GM23338 (cell line): Measurements from ENCODE around the gene SMTNL2. TPM values are rescaled to one million over a fixed set of nuclear protein-coding genes. Genes with fewer than 3 reads are reported as not detected.

ENCODE experiments used
- ATAC-seq: fragments of 200-7000 bp; cut with Tn5 transposase; 3 replicates; pipeline ENCODE4 v1.9.1; 2020
- DNase-seq: peaks from one replicate; pipeline ENCODE4 v3.0.0-alpha.2; 2015; ENCODE audit warnings: low spot score
- H2AFZ ChIP-seq: fragments of 200-600 bp; sonication (generic); 2 replicates; pipeline ENCODE4 v1.8.0; 2016; ENCODE audit warnings: antibody characterized with exemption, mild to moderate bottlenecking, moderate library complexity
- H3F3A ChIP-seq: fragments of 200-600 bp; sonication (generic); replicated peaks from 2 replicates; pipeline ENCODE4 v1.8.0; 2017; ENCODE audit warnings: antibody characterized with exemption, mixed run types, low read depth
- H3K27ac ChIP-seq: fragments of 200-600 bp; sonication (generic); 2 replicates; pipeline ENCODE4 v1.6.1; 2016; ENCODE audit warnings: low read depth
- H3K27me3 ChIP-seq: fragments of 200-600 bp; sonication (generic); 2 replicates; pipeline ENCODE4 v1.8.0; 2016; ENCODE audit warnings: mild to moderate bottlenecking, mixed run types, moderate library complexity; ENCODE audit not compliant: insufficient read depth
- H3K36me3 ChIP-seq: fragments of 200-600 bp; sonication (generic); 2 replicates; pipeline ENCODE4 v1.8.0; 2016; ENCODE audit warnings: mild to moderate bottlenecking; ENCODE audit not compliant: insufficient read depth
- H3K4me1 ChIP-seq: fragments of 200-600 bp; sonication (generic); 2 replicates; pipeline ENCODE4 v1.8.0; 2016; ENCODE audit warnings: mild to moderate bottlenecking, moderate library complexity; ENCODE audit not compliant: insufficient read depth
- H3K4me2 ChIP-seq: fragments of 200-600 bp; sonication (generic); 2 replicates; pipeline ENCODE4 v1.7.1; 2017; ENCODE audit warnings: mixed run types
- H3K4me3 ChIP-seq: fragments of 200-600 bp; sonication (generic); 2 replicates; pipeline ENCODE4 v1.6.1; 2016; ENCODE audit warnings: mixed run types
- H3K79me2 ChIP-seq: fragments of 200-600 bp; sonication (generic); replicated peaks from 2 replicates; pipeline ENCODE4 v1.8.0; 2017; ENCODE audit warnings: mild to moderate bottlenecking; ENCODE audit not compliant: insufficient read depth
- H3K9me2 ChIP-seq: fragments of 200-600 bp; sonication (generic); 2 replicates; pipeline ENCODE4 v1.8.0; 2017; ENCODE audit not compliant: insufficient read depth
- H4K20me1 ChIP-seq: fragments of 200-600 bp; sonication (generic); replicated peaks from 2 replicates; pipeline ENCODE4 v1.8.0; 2017; ENCODE audit warnings: mild to moderate bottlenecking; ENCODE audit not compliant: insufficient read depth
- H3K27ac Mint-ChIP-seq: 2 replicates; pipeline ENCODE4 v1.8.0; 2020; ENCODE audit warnings: inconsistent platforms, mild to moderate bottlenecking, moderate library complexity, mixed read lengths
- H3K27me3 Mint-ChIP-seq: 3 replicates; pipeline ENCODE4 v1.8.0; 2022; ENCODE audit warnings: low read depth, mild to moderate bottlenecking, moderate library complexity, mixed read lengths, inconsistent platforms; ENCODE audit not compliant: insufficient read depth, poor library complexity
- H3K36me3 Mint-ChIP-seq: 3 replicates; pipeline ENCODE4 v1.8.0; 2021; ENCODE audit warnings: low read depth, mild to moderate bottlenecking, inconsistent platforms, moderate library complexity, mixed read lengths
- H3K4me1 Mint-ChIP-seq: 3 replicates; pipeline ENCODE4 v1.8.0; 2020; ENCODE audit warnings: mild to moderate bottlenecking, inconsistent platforms, mixed read lengths
- H3K4me3 Mint-ChIP-seq: 3 replicates; pipeline ENCODE4 v1.8.0; 2021; ENCODE audit warnings: moderate library complexity, mild to moderate bottlenecking, inconsistent platforms, mixed read lengths
- H3K9me3 Mint-ChIP-seq: 3 replicates; pipeline ENCODE4 v1.8.0; 2020; ENCODE audit warnings: moderate library complexity, mild to moderate bottlenecking, inconsistent platforms, mixed read lengths
- CREB1 ChIP-seq: fragments of 250-450 bp; sonication (Bioruptor Pico); IDR thresholded peaks from 2 replicates; pipeline ENCODE4 v1.5.0; 2020; ENCODE audit warnings: low read depth, mild to moderate bottlenecking, moderate library complexity
- CTCF ChIP-seq, 2 experiments: fragments of 200-600 bp in 1 of 2; sonication (generic) in 1 of 2; conservative IDR thresholded peaks; 2 replicates each; pipeline versions ENCODE4 v1.5.1 to v1.6.1; 2016 to 2017; ENCODE audit warnings: antibody characterized with exemption in 2 of 2, low read depth in 2 of 2, mild to moderate bottlenecking in 2 of 2, moderate library complexity in 1 of 2
- ETS1 ChIP-seq: IDR thresholded peaks from 2 replicates; pipeline ENCODE4 v1.6.1; 2016; ENCODE audit warnings: antibody characterized with exemption
- EZH2 ChIP-seq: fragments of 200-600 bp; sonication (generic); IDR thresholded peaks from one replicate; pipeline ENCODE4 v1.8.0; 2017; ENCODE audit warnings: antibody characterized with exemption, mild to moderate bottlenecking, low read depth; ENCODE audit not compliant: unreplicated experiment
- EZH2phosphoT487 ChIP-seq: fragments of 200-600 bp; sonication (generic); IDR thresholded peaks from one replicate; pipeline ENCODE4 v1.8.1; 2018; ENCODE audit warnings: antibody characterized with exemption; ENCODE audit not compliant: unreplicated experiment
- JUNB ChIP-seq: IDR thresholded peaks from one replicate; pipeline ENCODE4 v1.6.1; 2016; ENCODE audit warnings: antibody characterized with exemption; ENCODE audit not compliant: unreplicated experiment
- NANOG ChIP-seq: IDR thresholded peaks from 2 replicates; pipeline ENCODE4 v1.6.1; 2016; ENCODE audit warnings: antibody characterized with exemption, borderline replicate concordance
- POLR2AphosphoS5 ChIP-seq: IDR thresholded peaks from 2 replicates; pipeline ENCODE4 v1.6.1; 2016; ENCODE audit warnings: antibody characterized with exemption, low read depth
- REST ChIP-seq: IDR thresholded peaks from one replicate; pipeline ENCODE4 v1.6.1; 2018; ENCODE audit warnings: antibody characterized with exemption; ENCODE audit not compliant: unreplicated experiment
- STAT1 ChIP-seq: IDR thresholded peaks from one replicate; pipeline ENCODE4 v1.6.1; 2016; ENCODE audit warnings: antibody characterized with exemption; ENCODE audit not compliant: unreplicated experiment
- ZNF114 ChIP-seq: fragments of 250-450 bp; sonication (Bioruptor Pico); IDR thresholded peaks from 2 replicates; pipeline ENCODE4 v1.5.0; 2020; ENCODE audit warnings: mild to moderate bottlenecking, moderate library complexity
- ZNF331 ChIP-seq: fragments of 250-450 bp; sonication (Bioruptor Pico); IDR thresholded peaks from 2 replicates; pipeline ENCODE4 v1.5.0; 2020; ENCODE audit warnings: low read depth, mild to moderate bottlenecking, moderate library complexity
- ZNF462 ChIP-seq: fragments of 250-450 bp; sonication (Bioruptor Pico); IDR thresholded peaks from 2 replicates; pipeline ENCODE4 v1.5.0; 2020; ENCODE audit warnings: mild to moderate bottlenecking, moderate library complexity
- polyA plus RNA-seq: library from polyadenylated mRNA; unstranded; fragments of >200 nt; fragmentation: Nextera tagmentation; extraction: Ambion mirVana; gene quantifications from 2 replicates; pipeline ENCODE4 v1.2.1, GENCODE V29; 2016
- total RNA-seq: library from RNA; depleted of rRNA; stranded (reverse); fragments of >200 nt; shearing (Covaris generic); gene quantifications from 2 replicates; pipeline ENCODE4 v1.2.3, GENCODE V29; 2014

Gene SMTNL2
- total and polyA plus RNA-seq, 2 experiments from 2014 or later, result 1.3 to 4.3 TPM

- Histone ChIP-seq H3F3A (no peaks in the 10 kb centered on the region), H2AFZ (no peak overlapping the region), H3K9me2 (no peaks in the 10 kb centered on the region), H3K36me3 (no peaks in the 10 kb centered on the region), H3K27ac (no peak overlapping the region), H3K4me1 (peaks cover 27% of the 10 kb centered on the region), H3K79me2 (no peaks in the 10 kb centered on the region), H4K20me1 (no peaks in the 10 kb centered on the region), H3K4me3 (no peak overlapping the region), H3K27me3 (peaks cover 27% of the 10 kb centered on the region), H3K4me2 (no peak overlapping the region)
- no peak overlapping the region for H3K27ac Mint-ChIP-seq
- H3K4me1 Mint-ChIP-seq, result peaks cover 39% of the 10 kb centered on the region
- H3K9me3 Mint-ChIP-seq, result peaks cover 5% of the 10 kb centered on the region; the same call in 2 of the 3 replicates
- ATAC-seq (no peak), DNase-seq (no peak)
- no peak overlapping the region for H3K4me3 Mint-ChIP-seq
- H3K36me3 Mint-ChIP-seq, result peaks cover 3% of the 10 kb centered on the region; the same call in 1 of the 3 replicates
- TF ChIP-seq EZH2phosphoT487 (no peak), JUNB (no peak), POLR2AphosphoS5 (no peak), CTCF (conservative IDR thresholded peaks at IDR 0.05; ENCODE audit: low read depth in 2 of 2) (no peak), ZNF114 (CRISPR knock-in tag) (no peak), STAT1 (no peak), REST (no peak), ZNF462 (no peak), EZH2 (no peak), ETS1 (no peak), CREB1 (no peak), ZNF331 (CRISPR knock-in tag) (no peak), NANOG (no peak)
- H3K27me3 Mint-ChIP-seq, result peaks cover 26% of the 10 kb centered on the region
These were observed 4.0 kb upstream of the SMTNL2 start for GRCh38 chr17:4580291-4580690.
